ENCODE results near the gene PCDHAC2. TPM values are rescaled to one million over a fixed set of nuclear protein-coding genes. Genes with fewer than 3 reads are reported as not detected.
A peak's percentile ranks its signal among the peaks of the same experiment; 100 is the strongest.

Gene PCDHAC2
- total and polyA plus RNA-seq, 9 of the 15 experiments (the other 6 are each of a cell fraction or from before 2014, with no cell fraction given): 0.03 TPM; not detected in 8

- intact Hi-C loops (cut with micrococcal nuclease) (no loop called here), in situ Hi-C loops (cut with MboI) (no loop called here)
- POLR2A ChIA-PET: no interaction called here
- ATAC-seq (peak; percentile 70), FAIRE-seq (no peak), DNase-seq (ENCODE audit: extremely low read depth in 1 of 4, low spot score in 3 of 4) (no peak)
- H3K4me3 ChIP-seq: no peak within 1 kb of the TSS
- TF ChIP-seq ZMIZ1 (IDR thresholded peaks at IDR 0.05; ENCODE audit: low read depth in 2 of 2, low read length in 2 of 2): no peak
- peak; percentile 33; the same call in 1 of the 2 replicates for TF ChIP-seq TFAP4 (CRISPR knock-in tag; IDR thresholded peaks at IDR 0.05; ENCODE audit: borderline replicate concordance)
- no peak for TF ChIP-seq L3MBTL2 (IDR thresholded peaks at IDR 0.05)
- no peak for TF ChIP-seq ZBTB40 (IDR thresholded peaks at IDR 0.05)
- no peak for TF ChIP-seq ZBTB40 (CRISPR knock-in tag; IDR thresholded peaks at IDR 0.05)
- TF ChIP-seq POLR2B (IDR thresholded peaks at IDR 0.05; ENCODE audit: low read depth, partially characterized antibody): no peak
- no peak within 1 kb of the TSS for H3K9ac ChIP-seq (ENCODE audit: insufficient read depth in 1 of 2, low read depth in 2 of 2, low read length in 2 of 2)
- H3K9me1 ChIP-seq (ENCODE audit: control insufficient read depth, insufficient read depth, low read length): no peaks in the 10 kb centered on the region
- no peaks in the 10 kb centered on the region for H4K20me1 ChIP-seq (replicated peaks; ENCODE audit: control insufficient read depth, insufficient read depth, low read length)
- no peak within 1 kb of the TSS for H2AFZ ChIP-seq (ENCODE audit: low read depth, low read length)
- no TSS peak for BruUV-seq (replicated peaks)
- no peak within 1 kb of the TSS for H3K27ac ChIP-seq (ENCODE audit: extremely low read depth, low read depth, low read length)
- H3K4me1 ChIP-seq (replicated peaks in 1 of 2; ENCODE audit: control insufficient read depth in 2 of 2, insufficient read depth in 2 of 2, low read length in 2 of 2): peaks cover 0 to 12% of the 10 kb centered on the region in 2 experiments; a peak in 1 of 5 replicates
- CTCF ChIA-PET (ENCODE audit: low intra/inter-chr PET ratio): no interaction called here
- H3K79me2 ChIP-seq (ENCODE audit: control insufficient read depth, insufficient read depth, low read length): no peaks in the 10 kb centered on the region
- H3K36me3 ChIP-seq (ENCODE audit: control insufficient read depth, insufficient read depth, low read length): no peaks in the 10 kb centered on the region
- no peak within 1 kb of the TSS for H3K4me2 ChIP-seq (ENCODE audit: insufficient read depth, low read length)
- no peaks in the 10 kb centered on the region for H3K9me3 ChIP-seq (replicated peaks; ENCODE audit: control insufficient read depth, insufficient read depth, low read depth, low read length)
- 6% methylated on average over 40 of the region's 41 CpGs for WGBS (ENCODE audit: insufficient coverage, low coverage, missing lambda C conversion rate)
- H3K27me3 ChIP-seq (ENCODE audit: control insufficient read depth in 2 of 2, insufficient read depth in 2 of 2, low read length in 2 of 2): peaks cover 0 to 12% of the 10 kb centered on the region in 2 experiments; a peak in 1 of 5 replicates
These were observed 40.4 kb upstream of the PCDHAC2 start, which contains the start of gene PCDHAC1 for GRCh38 chr5:140925806-140926442. Gene PCDHAC1, plus strand, starts transcription at chr5:140926299. Its CDS starts 594 bp downstream, at chr5:140926893.

Measured in K562 (cell line).